Right kidney (tissue), 9 donors: Measurements from ENCODE around the gene HTR6.
"Not testable (repeated sequence)": the region's sequence is repeated elsewhere in the genome, so short reads cannot be mapped to it uniquely, and the experiment has no call there.

Experiments used
- DNase-seq: peaks from one replicate; pipeline ENCODE4 v3.0.0-alpha.2; 2016
- long read RNA-seq, 8 donors: transcript quantifications; one replicate each; lab custom pipeline, GENCODE V29; 2026

HTR6 gene
- long read RNA-seq, donor 1 = 0 reads
- long read RNA-seq, donor 2 = 0 reads
- long read RNA-seq, donor 3, partial matches to known transcripts = 0 of 3 reads
- long read RNA-seq, donor 3, other reads (novel, unspliced or antisense) = 0 of 3 reads
- long read RNA-seq, donor 4, partial matches to known transcripts = 0 of 1 reads
- long read RNA-seq, donor 4, other reads (novel, unspliced or antisense) = 0 of 1 reads
- long read RNA-seq, donor 5 = 0 reads
- long read RNA-seq, donor 6 = 0 reads
- long read RNA-seq, donor 7, partial matches to known transcripts = 0 of 1 reads
- long read RNA-seq, donor 7, other reads (novel, unspliced or antisense) = 0 of 1 reads
- long read RNA-seq, donor 8, partial matches to known transcripts = 0 of 1 reads
- long read RNA-seq, donor 8, other reads (novel, unspliced or antisense) = 0 of 1 reads

DNA sequence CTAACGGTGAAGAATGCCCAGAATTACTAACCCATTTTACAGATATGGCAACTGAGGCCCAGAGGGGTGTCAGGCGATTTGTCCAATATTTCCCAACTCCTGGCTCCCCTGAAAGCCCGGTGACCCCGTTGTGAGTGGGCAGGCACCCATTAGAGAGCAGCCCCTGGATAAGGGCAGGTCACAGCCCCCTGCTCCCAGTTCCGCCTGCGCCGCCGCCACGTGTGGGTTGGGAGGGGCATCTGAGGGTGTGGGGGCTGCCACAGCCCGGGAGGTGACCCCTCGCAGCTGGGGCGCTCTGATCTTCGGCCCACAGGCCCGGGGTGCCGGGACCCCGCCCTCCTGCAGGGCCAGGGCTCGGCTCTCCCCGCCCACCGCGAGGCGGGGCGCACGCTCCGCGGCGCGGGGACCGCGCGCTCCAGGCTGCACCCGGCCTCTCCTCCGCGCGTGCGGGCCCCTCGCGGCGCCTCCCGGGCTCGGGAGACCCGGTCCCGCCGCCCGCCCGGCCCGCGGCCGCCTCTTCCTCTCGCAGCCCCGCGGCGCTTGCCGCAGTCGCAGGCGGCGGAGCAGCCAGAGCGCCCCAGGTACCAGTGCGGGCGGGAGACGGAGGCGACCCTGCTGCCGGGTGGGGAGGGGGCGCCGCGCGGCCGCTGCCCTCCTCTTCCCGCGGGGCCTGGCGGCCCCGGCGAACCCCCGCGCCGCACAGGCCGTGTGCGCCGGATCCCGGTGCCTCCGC, at the start of gene HTR6:
Gene HTR6, plus strand, starts transcription at position 423 of the 733 bp plus-strand sequence. CDS start 879 bp downstream, outside the sequence.
- DNase-seq = no peak

- DNase-seq = no peak
Observed at GRCh38 chr1:19615438-19615837, 49.2 kb upstream of the HTR6 start.

- no peak for DNase-seq
Observed at GRCh38 chr1:19616489-19616888, 48.2 kb upstream of the HTR6 start.

GRCh38 chr1:19617376-19617775, 47.3 kb upstream of the HTR6 start:
- no peak for DNase-seq

DNA sequence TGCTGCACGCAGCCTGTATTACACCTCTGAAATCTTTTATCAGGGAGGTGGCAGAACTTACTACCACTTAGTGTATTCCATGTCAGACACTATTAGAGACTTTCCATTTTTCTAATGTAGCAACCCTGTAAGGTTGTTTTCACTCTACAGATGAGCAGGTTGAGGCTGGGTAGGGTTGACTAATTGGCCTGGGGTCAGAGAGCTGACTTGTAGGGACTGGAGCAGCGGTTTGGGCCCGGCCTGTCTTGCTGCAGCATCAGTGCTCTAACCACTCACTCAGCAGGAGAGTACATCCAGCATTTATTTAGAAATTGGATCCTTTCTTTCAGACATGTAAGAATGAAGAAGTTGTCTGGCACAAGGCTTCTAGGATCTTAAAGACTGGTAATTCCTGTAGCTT, 46.2 kb upstream of the HTR6 start:
- DNase-seq = no peak

GRCh38 chr1:19619697-19620384, 44.8 kb upstream of the HTR6 start:
- DNase-seq = no peak

DNA sequence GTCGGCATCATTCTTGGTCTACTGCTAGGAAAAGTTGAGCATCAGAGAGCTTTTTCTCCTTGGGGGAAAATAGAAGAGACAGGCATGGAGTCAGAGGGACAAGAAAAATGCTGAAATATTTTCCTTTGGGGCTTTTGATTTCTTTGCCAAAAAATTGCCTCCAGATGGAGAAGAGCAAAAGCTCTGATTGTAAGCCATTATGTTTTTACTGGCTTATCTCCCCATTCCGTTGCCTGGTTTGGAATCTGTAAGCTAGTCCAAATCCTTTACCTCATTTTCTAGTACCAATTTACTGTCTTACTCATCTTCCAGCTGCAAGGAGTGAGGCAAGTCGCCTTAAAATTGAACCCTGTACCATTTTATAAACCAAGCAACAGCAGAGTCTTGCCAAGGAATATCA, 43.9 kb upstream of the HTR6 start:
- no peak for DNase-seq

GRCh38 chr1:19621274-19621950, 43.3 kb upstream of the HTR6 start:
- DNase-seq = no peak

- no peak for DNase-seq
Observed at GRCh38 chr1:19622204-19622603, 42.5 kb upstream of the HTR6 start.

DNA sequence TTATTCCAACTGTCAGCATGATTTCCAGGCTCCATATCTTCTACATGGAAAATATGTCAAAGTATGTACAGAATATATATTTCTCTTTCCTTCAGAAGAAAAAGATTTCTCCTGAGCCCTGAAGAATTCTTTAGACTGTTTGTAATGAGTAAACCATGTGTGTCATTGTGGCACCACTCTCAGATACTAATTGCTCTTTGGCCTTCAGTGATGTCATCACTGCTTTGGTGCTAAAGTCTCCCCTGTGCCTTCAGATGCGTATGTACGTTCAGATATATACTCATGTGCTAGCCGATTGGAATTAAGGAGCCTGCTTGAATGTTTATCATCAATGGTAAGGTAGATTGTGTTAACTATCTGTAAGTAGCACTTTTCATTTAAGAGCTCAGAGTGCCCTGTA, 41.2 kb upstream of the HTR6 start:
- no peak for DNase-seq

GRCh38 chr1:19625291-19625937, 39.3 kb upstream of the HTR6 start:
- DNase-seq = no peak

GRCh38 chr1:19628879-19629278, 35.8 kb upstream of the HTR6 start:
- no peak for DNase-seq

DNA sequence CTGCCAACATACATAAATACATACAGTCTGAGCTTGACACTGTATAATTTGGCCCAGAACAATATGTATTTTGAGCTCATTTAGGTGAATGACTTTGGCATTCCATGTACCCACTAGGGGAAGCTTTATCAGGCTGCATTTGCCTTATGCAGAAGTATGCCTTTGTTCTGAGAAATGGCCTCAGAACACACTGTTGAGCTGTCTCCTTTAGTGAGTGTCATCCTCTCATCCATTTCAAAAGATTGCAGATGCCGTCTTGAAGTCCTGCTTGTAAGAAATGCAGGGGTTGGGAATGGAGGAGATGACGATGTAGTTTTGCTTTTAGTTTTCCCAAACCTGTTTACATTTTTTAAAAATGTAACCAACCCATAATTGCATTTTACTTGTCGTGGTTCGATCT, 35.3 kb upstream of the HTR6 start:
- no peak for DNase-seq

- DNase-seq = not testable (repeated sequence)
Observed at GRCh38 chr1:19630192-19630591, 34.5 kb upstream of the HTR6 start.

DNA sequence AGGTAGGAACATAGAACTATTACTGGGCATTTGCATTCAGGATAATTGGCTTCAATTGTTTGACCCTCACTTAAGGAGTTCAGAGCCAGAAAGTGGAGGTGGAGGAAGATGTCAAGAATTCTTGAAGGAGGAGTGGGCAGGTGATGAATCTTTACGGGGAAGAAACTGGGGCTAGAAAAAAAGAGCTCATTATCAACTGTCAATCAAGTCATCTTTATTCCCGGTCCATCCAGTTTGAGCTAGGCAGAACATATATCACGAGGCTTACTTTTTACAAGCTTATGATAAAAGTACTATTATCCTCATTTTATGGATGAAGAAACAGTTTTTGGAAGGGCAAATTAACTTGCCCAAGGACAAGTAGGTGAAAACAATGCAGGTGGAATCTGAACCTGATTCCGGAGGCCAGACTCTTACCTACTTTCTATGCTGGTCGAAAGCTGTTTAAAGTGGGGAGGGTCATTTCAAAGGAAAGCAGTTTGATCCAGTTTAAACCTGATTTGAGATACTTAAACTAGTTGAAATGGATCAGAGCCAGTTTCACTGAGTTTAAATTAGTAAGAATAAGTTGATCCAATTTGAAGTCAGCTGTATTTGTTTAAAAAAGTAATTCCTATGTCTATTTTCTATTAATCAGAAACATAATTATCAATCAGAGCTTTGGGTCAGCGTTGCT, 33.8 kb upstream of the HTR6 start:
- no peak for DNase-seq

GRCh38 chr1:19632211-19632610, 32.5 kb upstream of the HTR6 start:
- no peak for DNase-seq

GRCh38 chr1:19633106-19633505, 31.6 kb upstream of the HTR6 start:
- no peak for DNase-seq

DNA sequence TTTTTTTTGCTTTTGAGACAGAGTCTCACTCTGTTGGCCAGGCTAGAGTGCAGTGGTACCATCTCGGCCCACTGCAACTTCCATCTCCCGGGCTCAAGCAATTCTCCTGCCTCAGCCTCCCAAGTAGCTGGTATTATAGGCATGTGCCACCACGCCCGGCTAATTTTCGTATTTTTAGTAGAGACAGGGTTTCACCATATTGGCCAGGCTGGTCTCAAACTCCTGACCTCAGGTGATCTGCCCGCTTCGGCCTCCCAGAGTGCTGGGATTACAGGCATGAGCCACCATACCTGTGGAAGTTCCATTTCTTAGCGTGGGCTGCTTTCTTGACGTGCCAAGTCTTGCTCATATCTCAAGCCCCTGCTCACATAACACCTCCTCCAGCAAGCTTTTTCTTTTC, 29.6 kb upstream of the HTR6 start:
- DNase-seq = not testable (repeated sequence)

DNA sequence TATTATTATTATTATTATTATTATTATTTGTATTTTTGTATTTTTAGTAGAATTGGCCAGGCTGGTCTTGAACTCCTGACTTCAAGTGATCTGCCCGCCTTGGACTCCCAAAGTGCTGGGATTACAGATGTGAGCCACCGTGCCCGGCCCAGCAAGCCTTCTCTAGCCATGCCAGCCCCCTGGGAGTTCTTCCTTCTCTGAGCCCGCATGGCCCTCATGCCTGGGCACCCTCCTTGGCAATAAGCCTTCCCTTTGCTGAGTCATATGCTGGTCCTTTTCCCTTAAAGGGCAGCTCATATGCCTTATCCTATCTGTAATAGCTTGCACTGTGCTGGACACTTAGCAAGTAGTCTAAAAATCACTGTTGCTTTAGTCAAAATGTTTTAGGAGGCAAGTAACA, 29.0 kb upstream of the HTR6 start:
- DNase-seq = no peak

DNA sequence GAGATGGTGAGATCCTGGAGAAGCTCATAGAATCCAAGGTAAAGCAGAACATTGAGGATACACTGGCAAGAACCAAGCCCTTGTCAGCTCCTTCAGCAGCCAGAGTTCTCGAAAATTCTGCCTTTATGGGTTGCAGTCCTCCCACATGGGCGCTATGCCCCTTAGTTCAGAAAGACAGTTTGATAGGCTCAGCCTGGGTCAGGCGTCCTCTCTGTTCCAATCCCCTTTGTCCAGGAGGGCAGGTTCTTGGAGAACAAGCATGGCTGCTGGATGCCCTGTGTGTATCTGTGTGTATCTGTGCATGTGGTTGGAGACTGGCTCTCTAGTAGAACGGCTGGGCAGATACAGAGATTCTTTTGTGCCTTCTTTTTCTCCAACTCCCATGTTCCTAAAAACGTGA, 28.6 kb upstream of the HTR6 start:
- no peak for DNase-seq

DNA sequence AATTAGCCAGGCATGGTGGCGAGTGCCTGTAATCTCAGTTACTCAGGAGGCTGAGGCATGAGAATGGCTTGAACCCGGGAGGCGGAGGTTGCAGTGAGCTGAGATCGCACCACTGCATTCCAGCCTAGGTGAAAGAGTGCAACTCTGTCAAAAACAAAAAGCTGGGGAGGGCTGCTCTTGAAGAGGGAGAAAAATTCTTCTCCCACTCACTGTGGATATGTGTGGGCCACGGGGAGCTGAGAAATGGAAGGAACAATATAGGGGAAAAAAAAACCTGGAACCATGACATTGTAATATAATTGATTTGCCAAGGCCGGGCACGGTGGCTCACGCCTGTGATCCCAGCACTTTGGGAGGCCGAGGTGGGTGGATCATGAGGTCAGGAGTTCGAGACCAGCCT, 27.9 kb upstream of the HTR6 start:
- DNase-seq = not testable (repeated sequence)

DNA sequence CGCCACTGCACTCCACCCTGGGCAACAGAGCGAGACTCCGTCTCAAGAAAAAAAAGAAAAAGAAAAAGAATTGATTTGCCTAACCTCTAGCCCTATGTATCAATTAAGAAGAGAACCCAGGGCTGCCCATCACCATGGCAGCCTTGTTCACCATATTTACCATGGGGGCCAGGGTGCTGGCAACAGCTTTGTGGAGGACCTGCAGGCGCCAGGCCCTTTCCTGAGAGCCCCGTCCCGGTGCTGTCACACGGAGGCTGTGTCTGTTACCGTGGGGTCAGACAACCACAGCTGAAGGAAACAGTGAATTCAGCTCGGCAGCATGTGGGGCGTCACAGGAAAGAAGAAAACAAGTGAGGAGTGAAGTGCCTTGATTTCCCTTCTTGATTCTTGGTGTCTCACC, 27.1 kb upstream of the HTR6 start:
- DNase-seq = no peak
